GM13977 (cell line): Measurements from ENCODE around the gene YPEL2.

Experiments used
- DNase-seq: peaks from one replicate; pipeline ENCODE4 v3.0.0; 2012; ENCODE audit warnings: low spot score
- CTCF ChIP-seq: IDR thresholded peaks from 2 replicates; pipeline ENCODE4 v1.5.1; 2012; ENCODE audit warnings: mild to moderate bottlenecking, control low read depth; ENCODE audit not compliant: insufficient read depth; ENCODE audit errors: extremely low read depth, missing control alignments
- in situ Hi-C: fragments of 300-500 bp; cut with MboI; formaldehyde crosslinking; loops from one replicate; pipeline ENCODE4 v1.12.0; 2022; ENCODE audit warnings: low sequenced_read_pairs, low pct_unique_long_range_greater_than_20kb, mixed read lengths, inconsistent platforms; ENCODE audit not compliant: unreplicated experiment

YPEL2 gene

GRCh38 chr17:59418732-59419166, 87.3 kb downstream of the YPEL2 start:
- in situ Hi-C loops, result no loop called here
- no peak for TF ChIP-seq CTCF
- no peak for DNase-seq

GRCh38 chr17:59420901-59421300, 89.4 kb downstream of the YPEL2 start:
- TF ChIP-seq CTCF, result no peak
- in situ Hi-C loops, result no loop called here
- DNase-seq, result no peak

- no peak for TF ChIP-seq CTCF
- DNase-seq, result no peak
- in situ Hi-C loops, result no loop called here
Observed at GRCh38 chr17:59421722-59422121, 90.3 kb downstream of the YPEL2 start.

GRCh38 chr17:59423137-59423724, 91.8 kb downstream of the YPEL2 start:
- no peak for DNase-seq
- TF ChIP-seq CTCF, result no peak
- in situ Hi-C loops, result no loop called here

GRCh38 chr17:59423903-59424302, 92.4 kb downstream of the YPEL2 start:
- no peak for DNase-seq
- in situ Hi-C loops, result no loop called here

GRCh38 chr17:59424331-59424730, 92.9 kb downstream of the YPEL2 start:
- no peak for DNase-seq
- no peak for TF ChIP-seq CTCF
- in situ Hi-C loops, result no loop called here

More at GRCh38 chr17:59423903-59424302, 92.4 kb downstream of the YPEL2 start:
- no peak for TF ChIP-seq CTCF
